IMR-90 (cell line): Measurements from ENCODE around the gene HDAC7. TPM values are rescaled to one million over a fixed set of nuclear protein-coding genes. Genes with fewer than 3 reads are reported as not detected.

ENCODE experiments used
- ATAC-seq: fragments of 200-7000 bp; cut with Tn5 transposase; 2 replicates; pipeline ENCODE4 v1.9.1; 2020; ENCODE audit warnings: low read depth, mild to moderate bottlenecking, moderate library complexity
- BruUV-seq: library from RNA; stranded (reverse); fragments of 400-500 nt; replicated peaks from 2 replicates; lab custom pipeline; 2021; lab: Mats Ljungman, UMichigan
- CTCF ChIA-PET: fragments of 300-600 bp; formaldehyde crosslinking; extraction: SDS; loops from one replicate; lab custom pipeline; 2021; ENCODE audit warnings: antibody characterized with exemption; lab: Yijun Ruan, JAX
- POLR2A ChIA-PET: fragments of 300-600 bp; sonication (Branson Sonifier 250); formaldehyde crosslinking; loops from one replicate; lab custom pipeline; 2022; ENCODE audit warnings: antibody characterized with exemption; ENCODE audit not compliant: unreplicated experiment; lab: Charles Lee
- DNase-seq: peaks from one replicate; pipeline ENCODE4 v3.0.0; 2013
- H2AFZ ChIP-seq: replicated peaks from 2 replicates; pipeline ENCODE3; 2013; ENCODE audit warnings: low read length, mild to moderate bottlenecking; ENCODE audit not compliant: poor library complexity
- H2AK5ac ChIP-seq: 2 replicates; pipeline ENCODE4 v1.6.1; 2013; ENCODE audit warnings: low read depth, low read length, inconsistent platforms
- H2AK9ac ChIP-seq: replicated peaks from 2 replicates; pipeline ENCODE3; 2013; ENCODE audit warnings: mild to moderate bottlenecking, low read depth, low read length, moderate library complexity; ENCODE audit not compliant: poor library complexity
- H2BK120ac ChIP-seq: 2 replicates; pipeline ENCODE4 v1.6.1; 2013; ENCODE audit warnings: low read depth, low read length, inconsistent platforms
- H2BK15ac ChIP-seq: 3 replicates; pipeline ENCODE4 v1.6.1; 2013; ENCODE audit warnings: low read depth, low read length, inconsistent platforms
- H2BK20ac ChIP-seq: 2 replicates; pipeline ENCODE4 v1.6.1; 2013; ENCODE audit warnings: low read depth, mild to moderate bottlenecking, inconsistent platforms, low read length, moderate library complexity
- H2BK5ac ChIP-seq: 2 replicates; pipeline ENCODE4 v1.6.1; 2013; ENCODE audit warnings: mild to moderate bottlenecking, low read depth, low read length, inconsistent platforms; ENCODE audit not compliant: poor library complexity, severe bottlenecking
- H3K14ac ChIP-seq: replicated peaks from 2 replicates; pipeline ENCODE4 v1.6.1; 2013; ENCODE audit warnings: low read depth, low read length, inconsistent platforms
- H3K18ac ChIP-seq: 2 replicates; pipeline ENCODE4 v1.6.1; 2013; ENCODE audit warnings: low read depth, low read length, control low read depth
- H3K23ac ChIP-seq: 2 replicates; pipeline ENCODE4 v1.6.1; 2013; ENCODE audit warnings: low read depth, low read length, inconsistent platforms
- H3K27ac ChIP-seq: 2 replicates; pipeline ENCODE4 v1.5.1; 2013; ENCODE audit warnings: mild to moderate bottlenecking, control low read depth, low read length; ENCODE audit not compliant: insufficient read depth
- H3K27me3 ChIP-seq: 2 replicates; pipeline ENCODE4 v1.6.1; 2013; ENCODE audit warnings: low read length; ENCODE audit not compliant: control insufficient read depth, insufficient read depth
- H3K36me3 ChIP-seq: 2 replicates; pipeline ENCODE4 v1.6.1; 2013; ENCODE audit warnings: low read length, mixed read lengths; ENCODE audit not compliant: control insufficient read depth, insufficient read depth
- H3K4ac ChIP-seq: 2 replicates; pipeline ENCODE4 v1.6.1; 2013; ENCODE audit warnings: low read depth, low read length, inconsistent platforms
- H3K4me1 ChIP-seq: 2 replicates; pipeline ENCODE4 v1.6.1; 2013; ENCODE audit warnings: low read length, mixed read lengths; ENCODE audit not compliant: control insufficient read depth, insufficient read depth
- H3K4me2 ChIP-seq: 2 replicates; pipeline ENCODE4 v1.6.1; 2013; ENCODE audit warnings: low read depth, mild to moderate bottlenecking, control low read depth, low read length, moderate library complexity
- H3K4me3 ChIP-seq: 2 replicates; pipeline ENCODE4 v1.5.1; 2013; ENCODE audit warnings: low read depth, mild to moderate bottlenecking, control low read depth, low read length, moderate library complexity; ENCODE audit not compliant: insufficient read depth
- H3K56ac ChIP-seq: 2 replicates; pipeline ENCODE4 v1.6.1; 2013; ENCODE audit warnings: low read length, inconsistent platforms; ENCODE audit not compliant: insufficient read depth; ENCODE audit errors: extremely low read depth
- H3K79me1 ChIP-seq, 2 experiments: 2 replicates each; pipeline ENCODE4 v1.6.1; 2013; ENCODE audit warnings: low read length in 2 of 2, inconsistent platforms in 1 of 2, low read depth in 1 of 2
- H3K9ac ChIP-seq: 2 replicates; pipeline ENCODE4 v1.6.1; 2013; ENCODE audit warnings: low read depth, low read length, control low read depth
- H3K9me1 ChIP-seq: 2 replicates; pipeline ENCODE4 v1.6.1; 2013; ENCODE audit warnings: low read length, inconsistent platforms; ENCODE audit not compliant: insufficient read depth
- H3K9me3 ChIP-seq: 2 replicates; pipeline ENCODE4 v1.6.1; 2013; ENCODE audit warnings: low read length; ENCODE audit not compliant: control insufficient read depth, insufficient read depth
- H4K20me1 ChIP-seq: 2 replicates; pipeline ENCODE4 v1.6.1; 2013; ENCODE audit warnings: low read length, inconsistent platforms; ENCODE audit not compliant: insufficient read depth
- H4K5ac ChIP-seq: 2 replicates; pipeline ENCODE4 v1.6.1; 2013; ENCODE audit warnings: mild to moderate bottlenecking, low read depth, low read length, control low read depth
- H4K8ac ChIP-seq, 2 experiments: 2 replicates each; pipeline ENCODE4 v1.6.1; 2013; ENCODE audit warnings: low read depth in 2 of 2, low read length in 2 of 2, control low read depth in 1 of 2, inconsistent platforms in 1 of 2
- H4K91ac ChIP-seq: 2 replicates; pipeline ENCODE4 v1.6.1; 2013; ENCODE audit warnings: low read depth, low read length, inconsistent platforms; ENCODE audit not compliant: insufficient read depth
- CEBPB ChIP-seq: IDR thresholded peaks from 2 replicates; pipeline ENCODE4 v1.6.1; 2012; ENCODE audit warnings: low read depth, low read length, improper control_type of control experiment
- MAFK ChIP-seq: IDR thresholded peaks from 2 replicates; pipeline ENCODE4 v1.6.1; 2012; ENCODE audit warnings: low read depth, low read length, improper control_type of control experiment
- MAZ ChIP-seq: IDR thresholded peaks from 2 replicates; pipeline ENCODE4 v1.6.1; 2012; ENCODE audit warnings: low read depth, mild to moderate bottlenecking, low read length, improper control_type of control experiment, moderate library complexity, borderline replicate concordance
- MXI1 ChIP-seq: IDR thresholded peaks from 2 replicates; pipeline ENCODE4 v1.6.1; 2012; ENCODE audit warnings: low read depth, mild to moderate bottlenecking, low read length, moderate library complexity, borderline replicate concordance
- NFE2L2 ChIP-seq: fragments of 150-350 bp; IDR thresholded peaks from 2 replicates; pipeline ENCODE4 v1.6.1; 2016; ENCODE audit warnings: low read depth, mild to moderate bottlenecking, low read length
- POLR2A ChIP-seq: IDR thresholded peaks from 2 replicates; pipeline ENCODE4 v1.6.1; 2012; ENCODE audit warnings: mild to moderate bottlenecking, low read depth, low read length
- RCOR1 ChIP-seq: IDR thresholded peaks from 2 replicates; pipeline ENCODE4 v1.6.1; 2012; ENCODE audit warnings: mild to moderate bottlenecking, low read length, improper control_type of control experiment; ENCODE audit not compliant: insufficient replicate concordance
- SMC3 ChIP-seq: fragments of 150-350 bp; IDR thresholded peaks from 2 replicates; pipeline ENCODE4 v1.6.1; 2016; ENCODE audit warnings: low read depth, mild to moderate bottlenecking, antibody characterized with exemption, low read length, moderate library complexity
- USF2 ChIP-seq: fragments of 150-350 bp; IDR thresholded peaks from 2 replicates; pipeline ENCODE4 v1.6.1; 2017; ENCODE audit warnings: mild to moderate bottlenecking, antibody characterized with exemption, low read length, low read depth
- WGBS, 2 experiments: methylation state at CpG; one replicate each; pipeline versions ENCODE4 v1.1.5 to v1.1.7; 2013; ENCODE audit warnings: missing lambda C conversion rate in 2 of 2; ENCODE audit not compliant: insufficient read length in 1 of 2; ENCODE audit errors: extremely low coverage in 2 of 2; 5-methylcytosine and 5-hydroxymethylcytosine counted together
- dilution Hi-C: fragments of 300-500 bp; cut with HindIII; formaldehyde crosslinking; loops from one replicate; pipeline ENCODE4 v1.14.3; 2018; ENCODE audit warnings: low sequenced_read_pairs; ENCODE audit not compliant: unreplicated experiment
- in situ Hi-C: fragments of 300-500 bp; cut with MboI; formaldehyde crosslinking; loops from 3 replicates; pipeline ENCODE4 v1.14.3; 2019; ENCODE audit warnings: low sequenced_read_pairs, inconsistent platforms, mixed read lengths
- intact Hi-C: fragments of 100-400 bp; cut with micrococcal nuclease; formaldehyde crosslinking; loops from 2 replicates; pipeline ENCODE4 v1.10.0; 2022
- polyA plus RNA-seq, 3 experiments: library from polyadenylated mRNA; depleted of rRNA; stranded (reverse); fragments of >200 nt; gene quantifications; 2 replicates each; pipeline ENCODE4 v1.2.3, GENCODE V29; 2012; ENCODE audit warnings: low replicate concordance in 1 of 3
- total RNA-seq: library from RNA; depleted of rRNA; stranded (reverse); fragments of >200 nt; gene quantifications from 2 replicates; pipeline ENCODE4 v1.2.3, GENCODE V29; 2012

The HDAC7 gene
- total and polyA plus RNA-seq, 2 of the 4 experiments (the other 2 are of a cell fraction), result 10.4 to 64.7 TPM

GRCh38 chr12:47740606-47741339 lies 78.9 kb downstream of the HDAC7 start:
- in situ Hi-C loops, result loop anchor here (10.0 kb wide), 1 partner anchor 94 kb away; no protein-coding TSS in a partner anchor
- no peak for TF ChIP-seq MAZ
- TF ChIP-seq USF2, result no peak
- TF ChIP-seq RCOR1, result no peak
- TF ChIP-seq POLR2A, result no peak
- no peak for TF ChIP-seq MAFK
- no peak for TF ChIP-seq NFE2L2
- TF ChIP-seq SMC3, result no peak
- TF ChIP-seq CEBPB, result no peak
- TF ChIP-seq MXI1, result no peak
- Histone ChIP-seq H3K4me3 (no peak overlapping the region), H3K79me1 (no peaks in the 10 kb centered on the region), H3K56ac (no peak overlapping the region), H3K27me3 (peaks cover 20% of the 10 kb centered on the region), H3K9me1 (0 out of 2 replicates have a peak, but pooled peaks cover 5% of the 10 kb centered on the region), H3K4ac (no peak overlapping the region), H3K36me3 (no peaks in the 10 kb centered on the region), H4K20me1 (no peaks in the 10 kb centered on the region), H4K5ac (no peak overlapping the region), H3K27ac (no peak overlapping the region), H2AFZ (peak overlapping the region; percentile 76), H3K4me2 (no peak overlapping the region), H2BK5ac (no peak overlapping the region), H3K14ac (no peak overlapping the region), H2AK9ac (peak overlapping the region; percentile 79), H3K23ac (no peak overlapping the region), H4K91ac (no peak overlapping the region), H3K9ac (no peak overlapping the region), H2BK20ac (no peak overlapping the region), H3K4me1 (peaks cover 18% of the 10 kb centered on the region), H4K8ac (no peak overlapping the region), H3K9me3 (no peaks in the 10 kb centered on the region), H2BK15ac (no peak overlapping the region), H2BK120ac (no peak overlapping the region), H2AK5ac (no peak overlapping the region), H3K18ac (no peak overlapping the region)
- ATAC-seq, result no peak
- intact Hi-C loops, result no loop called here
- BruUV-seq, result no TSS peak
- POLR2A ChIA-PET, result no interaction called here
- no peak for DNase-seq
- CTCF ChIA-PET, result interaction anchor here (1.0 to 2.2 kb wide), 4 partner anchors 15 to 98 kb away, joined by 6 to 10 read pairs (median 8); partner anchors contain the start of genes ENDOU and RAPGEF3
- dilution Hi-C loops, result no loop called here
- WGBS, 2 experiments, result 88% methylated on average over 8 of the region's 21 CpGs; no CpG with 5 or more reads in 1 of the 2 experiments
